HG02852 (cell line): ENCODE measurements around the gene MAPK8IP3.

ENCODE experiments used
- ATAC-seq: cut with Tn5 transposase; IDR thresholded peaks from one replicate; pipeline ENCODE4 v1.9.1; 2021; ENCODE audit warnings: mild to moderate bottlenecking, moderate library complexity; ENCODE audit not compliant: unreplicated experiment

Gene MAPK8IP3

DNA sequence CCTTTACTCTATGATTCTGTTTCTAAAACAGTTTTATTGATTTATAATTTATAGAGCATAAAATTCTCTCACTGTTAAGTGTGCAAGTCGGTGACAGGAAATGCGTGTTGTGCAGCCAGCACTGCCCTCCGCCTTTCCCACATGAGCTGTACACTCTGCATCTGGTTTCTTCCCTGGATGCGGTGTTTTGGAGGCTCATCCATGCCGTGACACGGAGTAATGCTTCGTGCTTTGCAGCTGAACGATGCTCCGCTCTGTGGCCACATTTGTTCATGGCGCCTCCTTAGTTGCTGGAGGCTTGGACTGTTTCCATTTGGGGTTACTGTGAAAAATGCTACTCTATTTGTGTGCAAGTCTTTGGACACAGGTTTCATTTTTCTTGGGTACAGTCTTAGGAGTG, 94.7 kb downstream of the MAPK8IP3 start:
- ATAC-seq, result no peak

- ATAC-seq, result no peak
These were observed 101.6 kb downstream of the MAPK8IP3 start for GRCh38 chr16:1807626-1808025.

DNA sequence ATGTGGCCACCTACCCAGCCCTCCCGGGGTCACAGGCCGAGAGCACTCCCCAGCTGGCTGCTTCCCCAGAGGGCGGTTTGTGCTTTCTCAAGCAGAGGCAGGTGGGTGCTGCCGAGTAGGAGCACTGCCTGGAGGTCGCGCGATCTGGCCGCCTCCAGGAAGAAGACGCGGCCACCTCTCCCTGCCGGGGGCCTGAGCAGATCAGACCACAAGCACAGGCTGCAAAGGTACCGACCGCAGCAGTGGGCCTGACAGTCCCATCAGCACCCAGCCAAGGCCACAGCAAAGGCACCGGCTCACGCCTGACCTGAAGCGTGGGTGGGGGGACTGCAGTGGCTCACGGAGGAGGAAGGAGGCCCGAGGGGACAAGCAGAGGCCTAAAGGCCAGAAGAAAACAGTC, 102.7 kb downstream of the MAPK8IP3 start:
- ATAC-seq, result no peak

- ATAC-seq, result no peak
These were observed 103.3 kb downstream of the MAPK8IP3 start for GRCh38 chr16:1809281-1809801.

DNA sequence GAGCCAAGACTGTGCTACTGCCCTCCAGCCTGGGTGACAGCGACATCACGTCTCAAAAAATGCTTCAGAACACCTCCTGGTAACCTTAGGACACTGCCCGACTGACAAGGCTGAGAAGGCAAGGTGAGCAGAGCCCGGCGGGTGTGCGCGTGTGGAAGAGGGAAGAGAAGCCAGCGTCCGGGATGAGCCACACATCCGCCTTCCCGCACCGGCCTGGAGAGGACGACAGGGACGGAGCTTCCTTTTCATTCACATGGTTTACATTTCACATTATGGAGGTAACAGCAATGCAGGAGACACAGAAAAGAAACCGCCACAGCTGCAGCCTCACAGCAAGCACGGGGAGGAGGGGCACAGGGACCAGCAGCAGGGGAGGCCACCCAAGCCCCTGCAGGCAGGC, 104.1 kb downstream of the MAPK8IP3 start:
- no peak for ATAC-seq

DNA sequence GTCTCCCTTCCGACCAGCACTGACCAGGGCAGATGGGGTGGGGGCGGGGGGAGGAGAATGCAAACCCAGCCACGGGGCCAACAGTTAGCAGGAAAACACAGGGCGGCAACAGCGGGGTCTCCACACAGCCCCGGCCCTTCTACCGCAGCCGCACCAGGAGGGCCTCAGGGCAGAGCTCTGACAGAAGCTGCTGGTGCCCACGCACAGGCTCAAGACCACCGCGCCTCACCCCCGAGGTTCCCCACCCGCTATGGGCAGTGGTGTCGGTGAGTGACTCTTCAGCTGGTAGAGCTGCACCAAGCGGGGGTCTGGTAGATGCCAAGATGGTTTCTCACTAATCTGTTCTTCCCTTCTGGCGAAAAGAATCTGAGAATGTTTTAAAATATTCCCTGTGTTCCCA, 104.5 kb downstream of the MAPK8IP3 start:
- no peak for ATAC-seq

- ATAC-seq, result no peak
These were observed 106.8 kb downstream of the MAPK8IP3 start for GRCh38 chr16:1812732-1813163.

DNA sequence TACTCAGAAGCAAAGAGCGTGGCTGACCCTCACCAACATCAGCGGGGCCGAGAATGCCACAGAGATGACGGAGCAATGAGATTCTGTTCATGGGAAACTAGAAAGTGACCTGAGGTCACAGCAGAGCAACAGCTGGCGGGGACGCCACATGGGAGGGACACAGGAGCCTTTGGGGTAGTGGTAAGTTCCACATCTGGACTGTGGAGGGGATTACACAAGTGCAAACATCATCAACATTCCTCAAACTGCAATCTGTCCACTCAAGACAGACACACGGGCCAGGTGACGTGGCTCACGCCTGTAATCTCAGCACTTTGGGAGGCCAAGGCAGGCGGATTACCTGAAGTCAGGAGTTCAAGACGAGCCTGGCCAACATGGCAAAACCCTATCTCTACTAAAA, 109.5 kb downstream of the MAPK8IP3 start:
- no peak for ATAC-seq

DNA sequence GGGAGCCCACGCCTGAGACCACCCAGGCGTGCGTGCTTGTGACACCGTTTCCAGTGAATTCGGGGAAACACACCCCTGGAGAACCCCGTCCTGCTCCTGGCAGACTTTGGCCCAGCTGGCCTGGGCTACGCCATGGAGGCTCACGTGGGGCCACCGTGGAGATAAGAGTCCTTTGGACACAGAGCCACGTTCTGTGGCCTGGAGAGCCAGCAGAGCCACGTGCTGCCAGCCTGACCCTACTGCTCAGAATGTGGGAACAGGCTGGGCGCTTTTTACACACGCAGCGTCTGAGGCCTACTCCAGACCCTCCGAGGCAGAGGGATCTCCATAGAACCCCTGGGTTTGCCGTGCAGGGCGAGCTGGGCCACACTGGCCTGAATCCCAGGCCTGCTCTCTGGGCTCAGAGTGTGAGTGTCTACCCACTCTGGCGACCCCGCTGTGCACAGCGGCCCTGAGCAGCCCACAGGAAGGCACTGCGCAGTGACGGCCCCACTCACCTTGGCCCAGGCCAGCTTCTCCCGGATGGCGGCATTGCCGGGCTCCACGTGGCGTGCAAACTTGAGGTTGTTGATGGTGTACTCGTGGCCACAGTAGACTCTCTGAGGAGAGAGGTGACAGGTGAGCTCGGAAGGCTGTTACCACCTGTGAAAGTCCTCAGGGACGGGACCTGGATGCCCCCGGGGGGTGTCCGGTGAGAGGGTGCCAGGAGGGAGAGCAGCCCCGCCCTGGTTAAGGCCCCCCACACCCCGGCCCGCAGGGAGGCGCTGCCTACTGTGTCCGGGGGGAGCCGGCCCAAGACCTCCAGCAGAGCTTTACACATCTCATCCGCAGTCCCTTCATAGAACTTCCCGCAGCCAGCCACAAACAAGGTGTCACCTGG, 110.6 kb downstream of the MAPK8IP3 start:
- no peak for ATAC-seq

GRCh38 chr16:1817276-1817589, 111.2 kb downstream of the MAPK8IP3 start:
- no peak for ATAC-seq

GRCh38 chr16:1817716-1818115, 111.7 kb downstream of the MAPK8IP3 start:
- ATAC-seq, result no peak

DNA sequence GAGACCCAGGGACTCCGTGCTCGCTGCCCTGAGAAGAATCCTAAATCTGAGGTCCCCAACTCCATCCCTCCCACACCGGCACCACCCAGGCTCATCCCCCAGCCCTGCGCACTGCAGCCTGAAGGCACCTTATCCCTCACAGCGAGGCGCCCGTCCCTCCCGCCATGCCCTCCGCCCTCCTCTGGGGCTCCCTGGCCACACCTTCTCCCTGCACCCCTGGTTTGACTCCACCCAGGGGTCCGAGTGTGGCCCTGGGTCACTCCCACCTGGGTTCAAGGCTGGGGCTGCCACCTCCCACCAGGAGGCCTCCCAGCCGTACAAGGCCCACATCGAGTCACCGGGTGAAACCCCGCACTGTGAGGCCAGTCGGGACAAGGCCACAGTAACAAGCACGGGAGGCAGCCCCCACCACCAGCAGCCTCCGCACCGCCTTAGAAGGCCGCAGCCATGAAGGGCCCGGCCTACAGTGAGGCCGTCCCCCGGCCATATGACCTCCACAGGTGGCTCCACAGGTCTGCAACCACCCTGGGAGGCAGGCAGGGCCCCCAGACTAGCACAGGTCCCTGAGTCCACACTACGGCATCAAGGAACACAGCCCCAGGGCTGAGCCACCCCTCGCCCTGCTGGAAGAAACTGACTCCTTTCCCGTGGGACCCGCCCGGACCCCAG, 112.3 kb downstream of the MAPK8IP3 start:
- no peak for ATAC-seq

GRCh38 chr16:1818873-1819525, 113.0 kb downstream of the MAPK8IP3 start:
- no peak for ATAC-seq

DNA sequence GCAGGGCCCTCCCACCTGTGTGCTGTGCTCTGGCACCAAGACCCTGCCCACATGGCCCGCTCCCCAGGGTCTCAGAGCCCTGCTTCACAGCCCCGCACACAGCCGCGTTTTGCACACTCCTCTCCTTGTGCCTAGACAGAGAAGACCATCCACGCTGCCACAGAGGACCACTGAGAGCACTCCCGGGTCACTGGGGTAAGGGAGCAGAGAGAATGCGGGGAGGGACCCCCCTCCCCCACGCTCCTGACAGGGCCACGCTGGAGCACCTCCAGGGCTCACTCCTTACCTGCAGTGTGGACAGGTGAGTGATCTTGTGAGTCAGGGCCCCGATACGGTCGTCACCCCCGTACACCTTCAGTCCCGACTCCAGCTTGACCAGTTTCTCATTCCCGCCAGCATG, 113.6 kb downstream of the MAPK8IP3 start:
- no peak for ATAC-seq
